Heart left ventricle (tissue), 13 donors: ENCODE data around the gene HELZ2.

Experiments used
- CTCF ChIP-seq, 12 donors: fragments of 200-600 bp; sonication (generic) in 4 of 12; IDR thresholded peaks; one replicate each; pipeline versions ENCODE4 v1.5.0 to v1.8.0; 2018 to 2022; ENCODE audit warnings: antibody characterized with exemption in 12 of 12, mild to moderate bottlenecking in 5 of 12
- POLR2A ChIP-seq, 2 donors: fragments of 450-650 bp; IDR thresholded peaks; one replicate each; pipeline ENCODE4 v1.6.1; 2017; ENCODE audit warnings: antibody characterized with exemption in 2 of 2, mild to moderate bottlenecking in 2 of 2, moderate library complexity in 2 of 2
- donor health status: ischemic (EF 13 %, LVEDD 7.1; RV severe dilation, severe dysfunction).
- donor health status: DM: no; HTN: yes; CAD: no.
- donor health status: DM: no; HTN: no; CAD: no.
- donor health status: ischemic (EF 25% LVEDD 6.9; RV normal size, moderate dysfunction).
- donor health status: ischemic (EF 25% LVEDD 5.7; RV mildly dilated, moderate dysfunction).
- donor health status: ischemic (EF 35%, LVEDD 5.7; RV mildly dilated, moderate dysfunction).
- donor health status: nonischemic (EF 11% LVEDD 7.7; RV severe dilation, severe dysfunction).
- donor health status: DM: yes; HTN: yes; CAD: no.
- donor health status: PGD.
- donor health status: ischemic (EF 29% LVEDD 5.4; RV normal size, mild dysfunction).
- donor health status: nonischemic (EF 23%, LVEDD 6.1; RV moderate dilation, normal function).

- no peak for TF ChIP-seq CTCF (IDR thresholded peaks at IDR 0.05)
- TF ChIP-seq POLR2A (IDR thresholded peaks at IDR 0.05): no peak
These were observed 31.3 kb downstream of the HELZ2 start for GRCh38 chr20:63542696-63543095.
